OCI-LY1 (cell line): ENCODE data around the gene RELB.

Experiments
- EZH2 ChIP-seq: fragments of 200-600 bp; sonication (generic), shearing (Covaris generic); IDR thresholded peaks from 2 replicates; pipeline ENCODE4 v1.8.0; 2017; ENCODE audit warnings: borderline replicate concordance, mixed run types, mild to moderate bottlenecking, antibody characterized with exemption, low read length, moderate library complexity, mixed read lengths
- TF ChIP-seq, protein P1 (sequence below): fragments of 200-600 bp; sonication (generic), shearing (Covaris generic); IDR thresholded peaks from 2 replicates; pipeline ENCODE4 v1.5.1; 2017; ENCODE audit warnings: mild to moderate bottlenecking, antibody characterized with exemption, low read length, moderate library complexity, mixed read lengths

- TF ChIP-seq, protein P1, sequence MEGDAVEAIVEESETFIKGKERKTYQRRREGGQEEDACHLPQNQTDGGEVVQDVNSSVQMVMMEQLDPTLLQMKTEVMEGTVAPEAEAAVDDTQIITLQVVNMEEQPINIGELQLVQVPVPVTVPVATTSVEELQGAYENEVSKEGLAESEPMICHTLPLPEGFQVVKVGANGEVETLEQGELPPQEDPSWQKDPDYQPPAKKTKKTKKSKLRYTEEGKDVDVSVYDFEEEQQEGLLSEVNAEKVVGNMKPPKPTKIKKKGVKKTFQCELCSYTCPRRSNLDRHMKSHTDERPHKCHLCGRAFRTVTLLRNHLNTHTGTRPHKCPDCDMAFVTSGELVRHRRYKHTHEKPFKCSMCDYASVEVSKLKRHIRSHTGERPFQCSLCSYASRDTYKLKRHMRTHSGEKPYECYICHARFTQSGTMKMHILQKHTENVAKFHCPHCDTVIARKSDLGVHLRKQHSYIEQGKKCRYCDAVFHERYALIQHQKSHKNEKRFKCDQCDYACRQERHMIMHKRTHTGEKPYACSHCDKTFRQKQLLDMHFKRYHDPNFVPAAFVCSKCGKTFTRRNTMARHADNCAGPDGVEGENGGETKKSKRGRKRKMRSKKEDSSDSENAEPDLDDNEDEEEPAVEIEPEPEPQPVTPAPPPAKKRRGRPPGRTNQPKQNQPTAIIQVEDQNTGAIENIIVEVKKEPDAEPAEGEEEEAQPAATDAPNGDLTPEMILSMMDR: no peak
- no peak for TF ChIP-seq EZH2
Observed at GRCh38 chr19:44990459-44990858, 10.8 kb upstream of the RELB start.
